ENCODE data around the gene AP4E1. TPM values are rescaled to one million over a fixed set of nuclear protein-coding genes. Genes with fewer than 3 reads are reported as not detected.
A peak's percentile ranks its signal among the peaks of the same experiment; 100 is the strongest.

AP4E1 gene
- total RNA-seq = 10 to 100 TPM in 2 of 3 donors, 1 to 10 TPM in 1; 5.8 to 12.8 (median 12.7) TPM

GRCh38 chr15:50908209-50909009, at the start of gene AP4E1:
Gene AP4E1 (plus strand): TSS chr15:50908683. CDS start chr15:50908779, 96 bp downstream.
- TF ChIP-seq CTCF (IDR thresholded peaks at IDR 0.05) (peak; percentile 92 to 98 (median 96)), POLR2AphosphoS5 (IDR thresholded peaks at IDR 0.05) (peak; percentile 84 to 86 (median 84)), POLR2A (IDR thresholded peaks at IDR 0.05) (no peak)
- Histone ChIP-seq H3K36me3 (no peaks in the 10 kb centered on the region), H3K4me3 (peak within 1 kb of the TSS; percentile 69 to 96 (median 84)), H3K4me1 (peaks cover 0 to 6% of the 10 kb centered on the region in 2 donors), H3K9me3 (no peaks in the 10 kb centered on the region), H3K27me3 (no peaks in the 10 kb centered on the region), H3K27ac (peak within 1 kb of the TSS; percentile 95 to 98)
- peak; percentile 83 to 91 for DNase-seq (ENCODE audit: low spot score in 2 of 2)
- intact Hi-C loops (cut with DNase I; ENCODE audit: low total_unique reads) = loop anchor here (10.0 kb wide), 1 partner anchor 224 kb away; the partner anchor contains the start of gene TRPM7

GRCh38 chr15:50860824-50861223, 47.7 kb upstream of the AP4E1 start:
- no peaks in the 10 kb centered on the region for H3K9me3 ChIP-seq
- no peaks in the 10 kb centered on the region for H3K36me3 ChIP-seq
- H3K27me3 ChIP-seq = no peaks in the 10 kb centered on the region
- no peak overlapping the region for H3K4me3 ChIP-seq
- DNase-seq (ENCODE audit: low spot score in 2 of 2) = no peak
- no peaks in the 10 kb centered on the region for H3K4me1 ChIP-seq
- no peak overlapping the region for H3K27ac ChIP-seq
- TF ChIP-seq CTCF (IDR thresholded peaks at IDR 0.05) (no peak), POLR2AphosphoS5 (IDR thresholded peaks at IDR 0.05) (no peak), POLR2A (IDR thresholded peaks at IDR 0.05) (no peak)
- intact Hi-C loops (cut with DNase I; ENCODE audit: low total_unique reads) = no loop called here

GRCh38 chr15:50862553-50862952, 45.9 kb upstream of the AP4E1 start:
- Histone ChIP-seq H3K4me1 (no peaks in the 10 kb centered on the region), H3K27ac (no peak overlapping the region), H3K36me3 (no peaks in the 10 kb centered on the region), H3K27me3 (no peaks in the 10 kb centered on the region), H3K4me3 (no peak overlapping the region), H3K9me3 (no peaks in the 10 kb centered on the region)
- intact Hi-C loops (cut with DNase I; ENCODE audit: low total_unique reads) = loop anchor here (2.0 kb wide), 1 partner anchor 16 kb away; no protein-coding TSS in a partner anchor
- DNase-seq (ENCODE audit: low spot score in 2 of 2) = no peak
- TF ChIP-seq POLR2AphosphoS5 (IDR thresholded peaks at IDR 0.05) (no peak), POLR2A (IDR thresholded peaks at IDR 0.05) (no peak), CTCF (IDR thresholded peaks at IDR 0.05) (no peak)

- no peak for TF ChIP-seq CTCF (IDR thresholded peaks at IDR 0.05)
- TF ChIP-seq POLR2AphosphoS5 (IDR thresholded peaks at IDR 0.05) = no peak
- TF ChIP-seq POLR2A (IDR thresholded peaks at IDR 0.05) = no peak
- Histone ChIP-seq H3K4me1 (no peaks in the 10 kb centered on the region), H3K27me3 (no peaks in the 10 kb centered on the region), H3K4me3 (no peak overlapping the region), H3K36me3 (no peaks in the 10 kb centered on the region), H3K9me3 (no peaks in the 10 kb centered on the region), H3K27ac (no peak overlapping the region)
- no peak for DNase-seq (ENCODE audit: low spot score in 2 of 2)
- intact Hi-C loops (cut with DNase I; ENCODE audit: low total_unique reads) = no loop called here
Observed at GRCh38 chr15:50864873-50865272, 43.6 kb upstream of the AP4E1 start.

Data from breast epithelium (tissue), 4 donors.